OCI-LY7 (cell line): ENCODE results near the gene LCN9. TPM values are rescaled to one million over a fixed set of nuclear protein-coding genes. Genes with fewer than 3 reads are reported as not detected.

Experiments
- BruUV-seq: library from RNA; stranded (reverse); fragments of 400-500 nt; replicated peaks from 2 replicates; lab custom pipeline; 2021; lab: Mats Ljungman, UMichigan
- CTCF ChIA-PET: fragments of 300-600 bp; sonication (Branson Sonifier 250); formaldehyde crosslinking; loops from one replicate; lab custom pipeline; 2022; ENCODE audit warnings: antibody characterized with exemption; ENCODE audit not compliant: unreplicated experiment; lab: Charles Lee
- POLR2A ChIA-PET: fragments of 300-600 bp; sonication (Branson Sonifier 250); formaldehyde crosslinking; loops from one replicate; lab custom pipeline; 2022; ENCODE audit warnings: antibody characterized with exemption; lab: Charles Lee
- DNase-seq: peaks from one replicate; pipeline ENCODE4 v3.0.0-alpha.2; 2015; ENCODE audit warnings: low spot score
- H2AFZ ChIP-seq: fragments of 200-600 bp; sonication (generic), shearing (Covaris generic); 2 replicates; pipeline ENCODE4 v1.6.1; 2014; ENCODE audit warnings: mild to moderate bottlenecking, antibody characterized with exemption, low read length, moderate library complexity
- H3K27ac ChIP-seq: fragments of 200-600 bp; sonication (generic); 2 replicates; pipeline ENCODE4 v1.5.1; 2014; ENCODE audit warnings: mixed run types, low read depth, mild to moderate bottlenecking, moderate library complexity, low read length, inconsistent platforms; ENCODE audit not compliant: poor library complexity, severe bottlenecking
- H3K36me3 ChIP-seq: fragments of 200-600 bp; sonication (generic); 2 replicates; pipeline ENCODE4 v1.6.1; 2014; ENCODE audit warnings: mild to moderate bottlenecking, antibody characterized with exemption, low read length, moderate library complexity, mixed read lengths; ENCODE audit not compliant: insufficient read depth
- H3K4me1 ChIP-seq: fragments of 200-600 bp; sonication (generic); 2 replicates; pipeline ENCODE4 v1.5.1; 2014; ENCODE audit warnings: mild to moderate bottlenecking, low read length; ENCODE audit not compliant: insufficient read depth, poor library complexity, severe bottlenecking
- H3K4me2 ChIP-seq: fragments of 200-600 bp; sonication (generic); 2 replicates; pipeline ENCODE4 v1.6.1; 2014; ENCODE audit warnings: mild to moderate bottlenecking, low read length
- H3K4me3 ChIP-seq: fragments of 200-600 bp; sonication (generic); 2 replicates; pipeline ENCODE4 v1.5.1; 2014; ENCODE audit warnings: mild to moderate bottlenecking, low read depth, low read length; ENCODE audit not compliant: poor library complexity, severe bottlenecking
- H3K79me2 ChIP-seq: fragments of 200-600 bp; sonication (generic); 2 replicates; pipeline ENCODE4 v1.6.1; 2016; ENCODE audit warnings: low read depth, mild to moderate bottlenecking, low read length, moderate library complexity, mixed read lengths; ENCODE audit not compliant: insufficient read depth
- H3K9me2 ChIP-seq: fragments of 200-600 bp; sonication (generic); 2 replicates; pipeline ENCODE4 v1.6.1; 2016; ENCODE audit warnings: mild to moderate bottlenecking, low read length, mixed read lengths; ENCODE audit not compliant: insufficient read depth
- H3K9me3 ChIP-seq: fragments of 200-600 bp; sonication (generic); 2 replicates; pipeline ENCODE4 v1.6.1; 2014; ENCODE audit warnings: mild to moderate bottlenecking, mixed run types, low read length, mixed read lengths
- H4K20me1 ChIP-seq: fragments of 200-600 bp; sonication (generic); 2 replicates; pipeline ENCODE4 v1.6.1; 2014; ENCODE audit warnings: mild to moderate bottlenecking, antibody characterized with exemption, low read length, moderate library complexity, mixed read lengths; ENCODE audit not compliant: insufficient read depth
- CTCF ChIP-seq: fragments of 200-600 bp; sonication (generic); conservative IDR thresholded peaks from 2 replicates; pipeline ENCODE4 v1.5.1; 2014; ENCODE audit warnings: mild to moderate bottlenecking, antibody characterized with exemption, low read length, moderate library complexity, mixed read lengths
- EZH2phosphoT487 ChIP-seq: fragments of 200-600 bp; sonication (generic); IDR thresholded peaks from 2 replicates; pipeline ENCODE4 v1.6.1; 2018; ENCODE audit warnings: low read depth, borderline replicate concordance, mild to moderate bottlenecking, mixed run types, antibody characterized with exemption, low read length, moderate library complexity, mixed read lengths
- intact Hi-C: fragments of 100-400 bp; cut with micrococcal nuclease; formaldehyde crosslinking; loops from one replicate; pipeline ENCODE4 v1.10.0; 2022; ENCODE audit not compliant: unreplicated experiment
- total RNA-seq, 2 experiments: library from RNA; depleted of rRNA in 1 of 2; stranded (reverse); fragments of >200 nt in 1 of 2; shearing (Covaris generic) in 1 of 2; gene quantifications; 2 replicates each; pipeline ENCODE4 v1.2.3, GENCODE V29; 2014 to 2022

The LCN9 gene
- total RNA-seq, 2 experiments from 2014 or later = not detected

- H3K27ac ChIP-seq = no peak overlapping the region
- H3K36me3 ChIP-seq = no peaks in the 10 kb centered on the region
- BruUV-seq = no TSS peak
- no peaks in the 10 kb centered on the region for H3K9me2 ChIP-seq
- CTCF ChIA-PET = no interaction called here
- no peaks in the 10 kb centered on the region for H3K79me2 ChIP-seq
- H3K4me2 ChIP-seq = no peak overlapping the region
- no peak for TF ChIP-seq CTCF
- TF ChIP-seq EZH2phosphoT487 = no peak
- POLR2A ChIA-PET = interaction anchor here (0.8 kb wide), 1 partner anchor 1734 kb away, joined by 3 read pairs; no protein-coding TSS in a partner anchor
- no peaks in the 10 kb centered on the region for H4K20me1 ChIP-seq
- intact Hi-C loops = no loop called here
- no peak for DNase-seq
- no peak overlapping the region for H2AFZ ChIP-seq
- no peak overlapping the region for H3K4me3 ChIP-seq
- no peaks in the 10 kb centered on the region for H3K4me1 ChIP-seq
- H3K9me3 ChIP-seq = no peaks in the 10 kb centered on the region
Observed at GRCh38 chr9:135678236-135679017, 15.3 kb downstream of the LCN9 start.

- Histone ChIP-seq H3K79me2 (no peaks in the 10 kb centered on the region), H3K4me3 (no peak overlapping the region), H3K4me1 (no peaks in the 10 kb centered on the region), H2AFZ (no peak overlapping the region), H3K36me3 (no peaks in the 10 kb centered on the region), H3K4me2 (no peak overlapping the region), H3K27ac (no peak overlapping the region), H3K9me3 (no peaks in the 10 kb centered on the region), H4K20me1 (no peaks in the 10 kb centered on the region), H3K9me2 (no peaks in the 10 kb centered on the region)
- intact Hi-C loops = no loop called here
- no TSS peak for BruUV-seq
- CTCF ChIA-PET = no interaction called here
- POLR2A ChIA-PET = no interaction called here
- DNase-seq = no peak
- no peak for TF ChIP-seq EZH2phosphoT487
- no peak for TF ChIP-seq CTCF
Observed at GRCh38 chr9:135680056-135680455, 16.9 kb downstream of the LCN9 start.

- Histone ChIP-seq H3K9me2 (no peaks in the 10 kb centered on the region), H3K4me1 (no peaks in the 10 kb centered on the region), H3K36me3 (no peaks in the 10 kb centered on the region), H4K20me1 (no peaks in the 10 kb centered on the region), H3K9me3 (no peaks in the 10 kb centered on the region), H3K79me2 (no peaks in the 10 kb centered on the region), H3K4me3 (no peak overlapping the region), H2AFZ (no peak overlapping the region), H3K4me2 (no peak overlapping the region), H3K27ac (no peak overlapping the region)
- DNase-seq = no peak
- TF ChIP-seq EZH2phosphoT487 (no peak), CTCF (no peak)
- ChIA-PET POLR2A (no interaction called here), CTCF (no interaction called here)
- no TSS peak for BruUV-seq
- intact Hi-C loops = no loop called here
Observed at GRCh38 chr9:135681161-135681560, 18.1 kb downstream of the LCN9 start.
